ENCODE measurements around the gene ARHGAP44.
"Not testable (repeated sequence)": the region's sequence is repeated elsewhere in the genome, so short reads cannot be mapped to it uniquely, and the experiment has no call there.

ARHGAP44 gene

GRCh38 chr17:12826431-12826830, 37.1 kb downstream of the ARHGAP44 start:
- DNase-seq: no peak

GRCh38 chr17:12830777-12831247, 41.5 kb downstream of the ARHGAP44 start:
- no peak for DNase-seq

GRCh38 chr17:12831839-12832238, 42.5 kb downstream of the ARHGAP44 start:
- DNase-seq: no peak

- no peak for DNase-seq
Measured at GRCh38 chr17:12839042-12839441, 49.7 kb downstream of the ARHGAP44 start.

GRCh38 chr17:12842936-12843335, 53.6 kb downstream of the ARHGAP44 start:
- no peak for DNase-seq

GRCh38 chr17:12850996-12851395, 61.7 kb downstream of the ARHGAP44 start:
- no peak for DNase-seq

GRCh38 chr17:12851901-12852435, 62.7 kb downstream of the ARHGAP44 start:
- DNase-seq: no peak

GRCh38 chr17:12853921-12854320, 64.6 kb downstream of the ARHGAP44 start:
- DNase-seq: no peak

- DNase-seq: no peak
Measured at GRCh38 chr17:12856416-12856815, 67.1 kb downstream of the ARHGAP44 start.

GRCh38 chr17:12857592-12857991, 68.3 kb downstream of the ARHGAP44 start:
- no peak for DNase-seq

GRCh38 chr17:12859520-12859919, 70.2 kb downstream of the ARHGAP44 start:
- no peak for DNase-seq

GRCh38 chr17:12865769-12866168, 76.5 kb downstream of the ARHGAP44 start:
- no peak for DNase-seq

- DNase-seq: no peak
Measured at GRCh38 chr17:12866244-12866643, 76.9 kb downstream of the ARHGAP44 start.

- no peak for DNase-seq
Measured at GRCh38 chr17:12867726-12868125, 78.4 kb downstream of the ARHGAP44 start.

GRCh38 chr17:12873415-12874125, 84.3 kb downstream of the ARHGAP44 start:
- DNase-seq: not testable (repeated sequence)

GRCh38 chr17:12877953-12878669, 88.8 kb downstream of the ARHGAP44 start:
- DNase-seq: no peak

GRCh38 chr17:12879096-12879495, 89.8 kb downstream of the ARHGAP44 start:
- not testable (repeated sequence) for DNase-seq

- DNase-seq: no peak
Measured at GRCh38 chr17:12883472-12883871, 94.2 kb downstream of the ARHGAP44 start.

- no peak for DNase-seq
Measured at GRCh38 chr17:12887088-12887487, 97.8 kb downstream of the ARHGAP44 start.

- no peak for DNase-seq
Measured at GRCh38 chr17:12896180-12896785, 107.0 kb downstream of the ARHGAP44 start.

GRCh38 chr17:12898110-12898509, 108.8 kb downstream of the ARHGAP44 start:
- no peak for DNase-seq

- DNase-seq: no peak
Measured at GRCh38 chr17:12899604-12900003, 110.3 kb downstream of the ARHGAP44 start.

GRCh38 chr17:12900474-12900873, 111.2 kb downstream of the ARHGAP44 start:
- DNase-seq: no peak

GRCh38 chr17:12902046-12902445, 112.7 kb downstream of the ARHGAP44 start:
- DNase-seq: no peak
